Hindlimb muscle (tissue), 1 donor: ENCODE measurements around the gene CELSR1. TPM values are rescaled to one million over a fixed set of nuclear protein-coding genes. Genes with fewer than 3 reads are reported as not detected.
"Not testable (repeated sequence)": the region's sequence is repeated elsewhere in the genome, so short reads cannot be mapped to it uniquely, and the experiment has no call there.

ENCODE experiments used
- DNase-seq: peaks from one replicate; pipeline ENCODE4 v3.0.0-alpha.2; 2013
- polyA plus RNA-seq: library from polyadenylated mRNA; unstranded; fragments of 120-200 nt; gene quantifications from one replicate; pipeline ENCODE4 v1.2.1, GENCODE V29; 2013; ENCODE audit not compliant: insufficient read length

CELSR1 gene
- polyA plus RNA-seq, 1 donor: 7.6 TPM

- DNase-seq: no peak
Measured at GRCh38 chr22:46315976-46316375, 221.4 kb downstream of the CELSR1 start.

GRCh38 chr22:46312848-46313247, 224.6 kb downstream of the CELSR1 start:
- not testable (repeated sequence) for DNase-seq

GRCh38 chr22:46312056-46312455, 225.4 kb downstream of the CELSR1 start:
- no peak for DNase-seq

Other genes starting within 250 kb of the CELSR1 start
- 7.9 TPM for gene GTSE1, start 240.8 kb downstream of the CELSR1 start, polyA plus RNA-seq
- 30.1 TPM for gene TRMU, start 201.9 kb downstream of the CELSR1 start, polyA plus RNA-seq
- 14.3 TPM for gene GRAMD4, start 82.8 kb upstream of the CELSR1 start, polyA plus RNA-seq
- gene CERK, start 200.6 kb upstream of the CELSR1 start, polyA plus RNA-seq: 20.5 TPM
- gene TBC1D22A, start 225.0 kb upstream of the CELSR1 start, polyA plus RNA-seq: 19.0 TPM